ENCODE results near the gene CTPS1.

GRCh38 chr1:40997096-40997495, 17.6 kb downstream of the CTPS1 start:
- TF ChIP-seq POLR2AphosphoS5 (IDR thresholded peaks at IDR 0.05; ENCODE audit: low read depth, low read length) (no peak), CTCF (IDR thresholded peaks at IDR 0.05) (no peak), REST (IDR thresholded peaks at IDR 0.05; ENCODE audit: insufficient read depth in 1 of 2, low read depth in 2 of 2, low read length in 1 of 2) (no peak)

Data from Panc1 (cell line).